ENCODE results near the gene FLNB.
"Not testable (repeated sequence)": the region's sequence is repeated elsewhere in the genome, so short reads cannot be mapped to it uniquely, and the experiment has no call there.

The FLNB gene

GRCh38 chr3:58180940-58181587, 172.8 kb downstream of the FLNB start:
- no peak for DNase-seq (ENCODE audit: low read depth in 2 of 2)

DNA sequence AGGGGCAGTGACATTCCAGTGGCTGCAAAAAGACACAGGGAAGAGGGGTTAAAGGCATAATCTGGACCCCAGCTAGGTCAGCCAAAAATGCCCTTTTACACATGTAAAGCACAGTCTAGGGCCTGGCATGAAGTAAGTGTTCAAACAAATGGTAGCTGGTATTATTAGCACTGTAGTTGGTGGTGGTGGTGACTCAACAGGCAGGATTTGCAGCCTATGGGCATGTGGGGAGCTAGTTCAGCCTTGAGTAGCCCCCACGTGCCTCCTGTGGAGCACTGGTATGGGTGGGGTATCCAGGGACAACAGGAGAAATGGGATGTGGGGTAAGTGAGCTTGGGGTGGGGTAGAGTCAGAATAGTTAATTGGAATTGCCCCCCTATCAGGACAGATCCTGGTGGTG, 175.0 kb downstream of the FLNB start:
- DNase-seq (ENCODE audit: low read depth in 2 of 2): no peak

DNA sequence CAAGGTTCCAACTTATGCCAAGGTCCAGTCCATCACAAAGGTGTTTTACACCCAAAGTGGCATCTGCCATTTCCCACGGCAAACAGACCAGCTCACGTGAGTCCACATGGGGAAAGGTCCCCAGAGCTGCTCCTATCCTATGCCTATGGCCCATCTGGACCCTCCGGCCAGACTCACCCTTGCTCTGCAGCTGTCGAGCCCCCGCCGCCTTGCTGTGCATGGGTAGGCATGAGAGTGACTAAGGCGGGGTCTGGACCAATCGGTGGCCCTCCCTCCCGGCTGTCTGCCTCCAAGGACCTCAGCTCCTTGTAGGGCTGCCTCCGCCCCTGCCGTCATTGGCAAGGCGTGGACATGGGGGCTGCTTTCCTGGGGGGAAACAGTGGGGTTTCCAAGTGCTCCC, 175.7 kb downstream of the FLNB start:
- DNase-seq (ENCODE audit: low read depth in 2 of 2): no peak

DNA sequence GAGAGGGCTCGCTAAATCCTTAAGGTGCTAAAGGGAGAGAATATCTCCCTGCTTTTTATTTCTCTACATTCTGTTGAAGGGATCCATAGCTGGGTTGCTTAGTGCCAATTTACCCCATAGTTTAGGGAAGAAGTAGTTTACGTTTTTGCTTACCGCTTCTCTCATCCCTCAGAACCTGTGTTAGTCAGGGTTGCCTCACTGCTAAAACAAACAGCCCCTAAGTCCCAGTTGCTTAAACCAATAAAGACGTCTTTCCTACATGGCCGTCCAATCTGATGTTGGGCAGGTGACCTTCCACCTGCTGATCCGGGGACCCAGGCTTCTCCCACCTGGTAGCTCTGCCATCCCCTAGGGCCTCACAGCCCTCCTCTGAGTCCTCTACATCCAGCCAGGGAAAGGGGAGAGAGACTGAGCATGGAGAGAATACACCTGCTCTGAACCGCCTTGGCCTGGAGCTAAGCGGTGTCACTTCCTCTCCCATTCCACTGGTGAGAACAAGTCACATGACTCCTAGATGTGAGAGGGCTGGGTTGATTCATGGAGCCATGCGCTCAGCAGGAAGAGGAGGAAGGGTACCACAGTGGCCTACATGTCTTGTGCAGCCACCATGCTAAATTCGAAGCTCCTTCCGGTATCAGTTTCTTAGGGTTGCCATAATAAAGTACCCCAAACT, 176.2 kb downstream of the FLNB start:
- no peak for DNase-seq (ENCODE audit: low read depth in 2 of 2)

GRCh38 chr3:58184982-58185360, 176.7 kb downstream of the FLNB start:
- DNase-seq (ENCODE audit: low read depth in 2 of 2): no peak

- DNase-seq (ENCODE audit: low read depth in 2 of 2): no peak
Measured at GRCh38 chr3:58188173-58188564, 179.9 kb downstream of the FLNB start.

DNA sequence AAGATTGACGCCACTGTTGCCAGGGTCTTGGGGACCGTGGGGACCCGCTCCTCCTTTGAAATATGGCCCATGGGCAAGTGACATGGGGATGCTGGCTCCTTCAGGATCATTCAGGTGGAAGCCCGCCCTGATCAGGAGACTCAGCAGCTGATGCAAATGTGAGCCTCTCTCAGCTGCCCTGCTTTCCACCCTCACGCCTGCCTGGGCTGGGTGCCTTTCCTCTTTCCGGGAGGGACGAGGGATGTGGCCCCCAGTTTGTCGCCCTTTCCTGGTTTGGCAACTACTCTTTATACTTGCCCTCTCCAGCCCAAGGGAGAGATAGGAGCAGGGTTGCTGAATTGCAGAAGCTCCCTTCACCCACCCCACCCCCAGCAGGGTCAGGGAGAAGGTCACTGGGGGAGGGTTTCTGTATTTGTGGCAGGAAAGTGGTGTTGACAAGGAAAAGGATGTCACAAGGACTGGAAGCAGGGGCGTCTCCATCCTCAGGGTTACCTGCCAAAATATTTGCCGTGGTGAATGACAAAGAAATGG, 180.8 kb downstream of the FLNB start:
- DNase-seq (ENCODE audit: low read depth in 2 of 2): no peak

- no peak for DNase-seq (ENCODE audit: low read depth in 2 of 2)
Measured at GRCh38 chr3:58189691-58190090, 181.5 kb downstream of the FLNB start.

- DNase-seq (ENCODE audit: low read depth in 2 of 2): no peak
Measured at GRCh38 chr3:58190291-58190690, 182.1 kb downstream of the FLNB start.

- no peak for DNase-seq (ENCODE audit: low read depth in 2 of 2)
Measured at GRCh38 chr3:58190882-58191281, 182.7 kb downstream of the FLNB start.

DNA sequence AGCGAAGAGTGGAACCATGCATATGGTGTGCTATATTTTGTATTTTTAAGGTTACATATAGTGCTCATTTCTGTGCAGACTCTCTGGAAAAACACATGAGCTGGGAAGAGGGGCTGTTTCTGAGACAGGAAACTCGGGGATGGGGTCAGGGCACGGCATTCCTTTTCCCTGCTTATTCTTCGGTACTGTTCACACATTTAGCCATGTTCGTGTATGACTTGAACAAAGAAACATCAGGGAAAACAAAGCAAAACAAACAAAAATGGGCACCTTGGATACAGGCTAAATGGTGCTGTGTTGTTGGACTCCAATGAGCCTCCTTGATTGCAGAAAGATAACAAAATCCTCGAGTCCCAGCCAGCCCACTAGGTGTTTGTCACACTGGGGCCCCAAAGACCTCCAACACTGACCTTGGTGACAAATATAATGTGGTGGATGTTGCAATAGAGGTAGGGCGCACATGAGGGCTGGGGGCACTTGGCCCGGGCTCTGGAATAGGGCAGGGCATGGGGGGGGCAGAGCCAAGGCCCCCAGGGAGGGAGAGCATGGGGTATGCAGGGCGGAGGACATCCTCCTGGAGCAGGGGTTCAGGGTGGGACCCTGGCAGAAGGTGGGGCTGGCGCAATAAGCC, 183.3 kb downstream of the FLNB start:
- DNase-seq (ENCODE audit: low read depth in 2 of 2): no peak

DNA sequence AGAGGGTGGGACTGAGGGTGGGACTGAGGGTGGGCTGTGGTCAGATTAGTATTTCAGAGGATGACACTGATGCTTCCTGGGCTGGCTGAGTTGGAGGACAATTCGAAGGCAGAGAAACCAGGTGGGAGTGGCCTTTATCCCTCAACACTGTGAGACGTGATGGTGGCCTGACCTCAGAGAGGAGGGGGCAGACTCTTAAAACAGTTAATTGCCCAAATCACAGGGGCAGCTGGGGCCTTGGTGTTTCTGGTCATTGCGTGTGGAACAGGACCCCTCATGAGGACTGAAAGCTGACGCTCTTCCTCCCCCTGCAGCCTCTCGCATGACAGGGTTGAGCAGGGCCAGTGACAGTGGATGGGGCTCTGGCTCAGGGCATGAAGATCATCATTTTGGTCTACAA, 183.8 kb downstream of the FLNB start:
- no peak for DNase-seq (ENCODE audit: low read depth in 2 of 2)

DNA sequence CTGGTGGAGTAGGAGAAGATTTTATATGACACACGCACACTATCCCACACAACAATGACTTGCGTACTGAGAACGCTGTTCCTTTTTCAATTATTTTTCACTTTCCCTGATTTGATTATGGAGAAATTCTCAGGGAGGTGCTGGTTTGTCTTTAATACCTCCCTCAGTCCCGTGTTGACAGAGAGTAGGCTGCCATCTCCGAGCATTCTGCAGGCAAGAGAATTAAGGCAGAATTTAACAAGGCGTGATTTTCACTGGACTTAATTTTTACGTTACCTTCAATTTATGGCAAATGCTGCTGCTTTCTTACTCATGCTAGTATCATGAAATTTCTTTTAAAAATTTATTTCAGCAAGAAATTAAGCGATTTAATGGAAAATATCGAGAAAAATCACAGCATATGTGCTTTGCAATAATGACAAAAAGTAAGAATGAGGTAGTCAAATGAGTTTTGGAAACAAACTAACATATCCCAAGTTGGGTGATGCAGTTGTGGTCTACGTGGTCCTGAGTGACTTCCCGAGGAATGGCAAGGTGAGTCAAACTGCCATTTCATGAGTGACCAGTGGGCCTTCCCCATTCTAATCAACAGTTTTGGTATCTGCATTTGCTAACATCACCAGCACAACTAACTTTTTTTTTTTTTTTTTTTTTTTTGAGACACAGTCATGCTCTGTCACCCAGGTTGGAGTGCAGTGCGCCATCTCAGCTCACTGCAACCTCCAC, 185.6 kb downstream of the FLNB start:
- DNase-seq (ENCODE audit: low read depth in 2 of 2): no peak

GRCh38 chr3:58197588-58197987, 189.4 kb downstream of the FLNB start:
- no peak for DNase-seq (ENCODE audit: low read depth in 2 of 2)

DNA sequence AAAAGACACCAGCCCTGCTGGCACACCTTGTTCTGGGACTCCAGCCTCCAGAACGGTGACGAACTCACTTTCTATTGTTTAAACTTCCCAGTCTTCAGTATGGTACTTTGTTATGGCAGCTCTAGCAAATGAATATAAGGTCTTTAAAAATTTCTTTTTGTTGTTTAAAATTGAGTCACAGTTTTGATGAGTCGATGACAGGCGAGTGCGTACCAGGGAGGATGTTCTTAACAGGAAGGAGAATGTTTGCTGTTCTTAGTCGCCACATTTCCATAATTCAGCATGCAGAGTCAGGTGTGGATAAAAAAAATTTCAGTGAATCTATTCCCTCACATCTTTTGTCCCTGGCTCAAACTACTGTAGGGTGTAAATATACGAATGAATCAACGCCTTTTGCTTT, 190.1 kb downstream of the FLNB start:
- no peak for DNase-seq (ENCODE audit: low read depth in 2 of 2)

DNA sequence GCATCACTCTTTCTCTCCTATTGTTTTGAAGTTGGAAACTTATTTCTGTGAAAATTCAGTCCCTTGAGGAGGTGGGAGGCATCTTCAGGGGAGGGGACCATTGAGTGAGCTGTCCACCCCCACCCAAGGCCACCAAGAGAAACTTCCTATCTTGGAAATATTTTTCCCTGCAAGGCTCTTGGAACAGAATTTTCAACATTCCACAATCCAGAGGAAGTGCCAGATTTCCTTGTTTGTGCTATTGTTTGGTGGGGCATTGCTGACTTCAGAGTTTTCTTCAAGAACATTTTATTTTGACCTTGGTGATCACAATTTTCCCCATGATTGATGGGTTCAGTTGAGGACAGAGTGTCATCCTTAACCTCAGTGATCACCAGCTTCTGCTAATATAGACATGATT, 190.6 kb downstream of the FLNB start:
- no peak for DNase-seq (ENCODE audit: low read depth in 2 of 2)

- DNase-seq (ENCODE audit: low read depth in 2 of 2): no peak
Measured at GRCh38 chr3:58200121-58200709, 192.0 kb downstream of the FLNB start.

- no peak for DNase-seq (ENCODE audit: low read depth in 2 of 2)
Measured at GRCh38 chr3:58200846-58201355, 192.7 kb downstream of the FLNB start.

DNA sequence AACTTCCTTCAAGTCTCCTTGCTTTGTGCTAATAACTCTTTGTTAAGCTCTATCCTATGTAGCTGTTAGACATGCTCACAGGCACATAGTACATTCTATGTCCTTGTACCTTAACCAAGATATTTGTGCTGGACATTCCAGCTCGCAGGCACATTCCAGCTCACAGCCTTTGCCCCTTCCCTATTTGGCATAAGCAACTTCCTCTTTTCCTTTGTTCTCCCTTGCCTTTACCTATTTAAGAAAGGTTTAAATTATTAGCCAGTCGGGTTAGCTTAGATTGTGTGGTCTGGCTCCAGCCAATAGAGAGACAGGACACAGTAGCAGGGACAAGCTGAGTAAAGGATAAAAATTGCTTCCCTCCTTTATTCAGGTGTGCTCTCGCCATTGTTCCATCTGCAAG, 193.2 kb downstream of the FLNB start:
- not testable (repeated sequence) for DNase-seq (ENCODE audit: low read depth in 2 of 2)

DNA sequence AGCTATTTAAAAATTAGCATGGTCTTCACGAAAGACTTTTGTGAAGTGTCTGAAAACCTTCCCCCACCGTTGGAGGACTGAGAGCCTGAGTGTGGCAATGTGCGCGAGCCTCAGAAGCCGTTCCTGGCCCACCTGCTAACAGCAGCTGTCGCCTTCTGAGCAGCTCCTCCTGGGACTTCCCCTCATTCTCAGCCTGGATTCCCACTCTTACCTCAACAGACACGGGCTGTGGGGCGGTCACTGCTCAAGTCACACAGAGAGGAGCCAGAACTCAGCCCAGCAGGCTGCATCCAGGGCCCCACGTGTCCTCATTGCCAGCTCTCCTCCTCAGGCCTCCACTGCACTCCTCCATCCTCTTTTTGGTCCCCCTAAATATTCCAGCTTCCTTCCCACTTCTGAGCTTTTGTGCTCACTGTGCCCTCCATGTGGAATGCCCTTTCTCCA, 194.7 kb downstream of the FLNB start:
- DNase-seq (ENCODE audit: low read depth in 2 of 2): no peak

- no peak for DNase-seq (ENCODE audit: low read depth in 2 of 2)
Measured at GRCh38 chr3:58203541-58203940, 195.3 kb downstream of the FLNB start.

GRCh38 chr3:58204720-58205119, 196.5 kb downstream of the FLNB start:
- DNase-seq (ENCODE audit: low read depth in 2 of 2): no peak

All from fibroblast of skin of left quadriceps (primary cell).